GM12878 (cell line): ENCODE measurements around the gene YWHAQ. TPM values are rescaled to one million over a fixed set of nuclear protein-coding genes. Genes with fewer than 3 reads are reported as not detected.

Experiments used
- ATAC-seq: fragments of 200-7000 bp; cut with Tn5 transposase; 3 replicates; pipeline ENCODE4 v1.9.1; 2020; ENCODE audit warnings: mild to moderate bottlenecking, moderate library complexity
- BruUV-seq: library from RNA; stranded (reverse); fragments of 400-500 nt; replicated peaks from 2 replicates; lab custom pipeline; 2021; lab: Mats Ljungman, UMichigan
- CTCF ChIA-PET: fragments of 300-600 bp; sonication (Branson Sonifier 250); formaldehyde crosslinking; extraction: SDS; loops from one replicate; lab custom pipeline; 2021; ENCODE audit warnings: inconsistent platforms; lab: Yijun Ruan, JAX
- POLR2A ChIA-PET: fragments of 350-600 bp; formaldehyde crosslinking; extraction: SDS; loops from one replicate; lab custom pipeline; 2021; ENCODE audit warnings: inconsistent platforms; lab: Charles Lee
- RAD21 ChIA-PET: fragments of 300-600 bp; sonication (Branson Sonifier 250); formaldehyde crosslinking; loops from one replicate; lab custom pipeline; 2023; ENCODE audit warnings: antibody characterized with exemption; ENCODE audit not compliant: unreplicated experiment; lab: Charles Lee
- SMC1A ChIA-PET: fragments of 300-600 bp; sonication (Branson Sonifier 250); formaldehyde crosslinking; loops from one replicate; lab custom pipeline; 2023; ENCODE audit not compliant: unreplicated experiment, uncharacterized antibody; lab: Charles Lee
- DNase-seq: peaks from one replicate; pipeline ENCODE4 v3.0.0-alpha.2; 2011; ENCODE audit warnings: low read depth, low spot score
- FAIRE-seq: peaks from 3 replicates; lab custom pipeline; 2011; peaks lifted over from hg19 to GRCh38; lab: Jason Lieb, UNC
- H2AFZ ChIP-seq: 2 replicates; pipeline ENCODE4 v1.6.0; 2011; ENCODE audit warnings: low read depth, low read length, control low read depth; ENCODE audit not compliant: control insufficient read depth
- H3K27ac ChIP-seq: 2 replicates; pipeline ENCODE4 v1.5.1; 2011; ENCODE audit warnings: control low read depth; ENCODE audit not compliant: control insufficient read depth, insufficient read depth
- H3K27me3 ChIP-seq, 2 experiments: replicated peaks in 1 of 2; 2 replicates each; pipeline versions ENCODE4 v1.6.0 to v1.6.1; 2011; ENCODE audit warnings: low read length in 1 of 2; ENCODE audit not compliant: control insufficient read depth in 2 of 2, insufficient read depth in 2 of 2
- H3K36me3 ChIP-seq, 2 experiments: 2 replicates each; pipeline ENCODE4 v1.5.1; 2011; ENCODE audit warnings: low read length in 1 of 2; ENCODE audit not compliant: control insufficient read depth in 2 of 2, insufficient read depth in 2 of 2
- H3K4me1 ChIP-seq: 2 replicates; pipeline ENCODE4 v1.6.1; 2011; ENCODE audit warnings: mild to moderate bottlenecking, low read length, moderate library complexity, mixed read lengths; ENCODE audit not compliant: control insufficient read depth, insufficient read depth
- H3K4me2 ChIP-seq: 2 replicates; pipeline ENCODE4 v1.6.0; 2011; ENCODE audit warnings: control low read depth; ENCODE audit not compliant: control insufficient read depth, insufficient read depth
- H3K4me3 ChIP-seq: fragments of 200-600 bp; sonication (generic); 2 replicates; pipeline ENCODE4 v1.5.1; 2016
- H3K79me2 ChIP-seq: 2 replicates; pipeline ENCODE4 v1.6.0; 2011; ENCODE audit warnings: low read length; ENCODE audit not compliant: control insufficient read depth, insufficient read depth
- H3K9ac ChIP-seq: 2 replicates; pipeline ENCODE4 v1.8.0; 2011; ENCODE audit warnings: low read length, control low read depth, mixed read lengths; ENCODE audit not compliant: control insufficient read depth, insufficient read depth
- H3K9me3 ChIP-seq: replicated peaks from 3 replicates; pipeline ENCODE4 v1.5.1; 2011; ENCODE audit warnings: mild to moderate bottlenecking, low read length; ENCODE audit not compliant: control insufficient read depth, insufficient read depth
- H4K20me1 ChIP-seq: 2 replicates; pipeline ENCODE4 v1.6.0; 2011; ENCODE audit not compliant: control insufficient read depth, insufficient read depth
- BACH1 ChIP-seq: fragments of 450-650 bp; IDR thresholded peaks from 2 replicates; pipeline ENCODE4 v1.6.1; 2017; ENCODE audit warnings: mild to moderate bottlenecking, borderline replicate concordance
- CHD2 ChIP-seq: IDR thresholded peaks from 2 replicates; pipeline ENCODE4 v1.6.1; 2011; ENCODE audit warnings: low read depth, low read length, improper control_type of control experiment, borderline replicate concordance
- EP300 ChIP-seq, 2 experiments: fragments of 150-350 bp in 1 of 2; IDR thresholded peaks; 2 replicates each; pipeline ENCODE4 v1.6.1; 2011 to 2012; ENCODE audit warnings: low read depth in 2 of 2, low read length in 2 of 2, borderline replicate concordance in 1 of 2, improper control_type of control experiment in 1 of 2, inconsistent platforms in 1 of 2; ENCODE audit not compliant: control insufficient read depth in 1 of 2
- HDAC6 ChIP-seq: fragments of 200-600 bp; sonication (generic); IDR thresholded peaks from one replicate; pipeline ENCODE4 v1.8.0; 2017; ENCODE audit warnings: antibody characterized with exemption; ENCODE audit not compliant: unreplicated experiment
- HSF1 ChIP-seq: fragments of 150-350 bp; IDR thresholded peaks from 2 replicates; pipeline ENCODE4 v1.6.1; 2014; ENCODE audit warnings: mild to moderate bottlenecking, low read depth, low read length
- KAT2A ChIP-seq: conservative IDR thresholded peaks from 2 replicates; pipeline ENCODE4 v1.6.1; 2011; ENCODE audit warnings: low read depth, low read length; ENCODE audit not compliant: control insufficient read depth
- LARP7 ChIP-seq: fragments of 450-650 bp; IDR thresholded peaks from 2 replicates; pipeline ENCODE4 v1.6.1; 2017; ENCODE audit warnings: mild to moderate bottlenecking
- NFXL1 ChIP-seq: fragments of 450-650 bp; IDR thresholded peaks from 2 replicates; pipeline ENCODE4 v1.6.1; 2017; ENCODE audit warnings: antibody characterized with exemption, mild to moderate bottlenecking, borderline replicate concordance
- NFYA ChIP-seq: IDR thresholded peaks from 2 replicates; pipeline ENCODE4 v1.6.1; 2011; ENCODE audit warnings: low read depth, mild to moderate bottlenecking, low read length, improper control_type of control experiment, borderline replicate concordance
- RUNX3 ChIP-seq: IDR thresholded peaks from 2 replicates; pipeline ENCODE4 v1.6.1; 2012; ENCODE audit warnings: low read length, inconsistent platforms
- SRF ChIP-seq, 2 experiments: IDR thresholded peaks; 2 replicates each; pipeline ENCODE4 v1.6.1; 2011; ENCODE audit warnings: low read depth in 2 of 2, low read length in 2 of 2, mild to moderate bottlenecking in 1 of 2, moderate library complexity in 1 of 2
- WGBS: methylation state at CpG from one replicate; pipeline ENCODE4 v1.1.6; 2016; ENCODE audit warnings: low lambda C conversion rate; ENCODE audit not compliant: insufficient replicate concordance, insufficient coverage; ENCODE audit errors: missing lambda C conversion rate; 5-methylcytosine and 5-hydroxymethylcytosine counted together
- in situ Hi-C: fragments of 300-500 bp; cut with MboI; formaldehyde crosslinking; loops from 9 replicates; pipeline ENCODE4 v1.14.3; 2018; ENCODE audit warnings: mixed read lengths
- intact Hi-C: fragments of 100-400 bp; cut with micrococcal nuclease; formaldehyde crosslinking; loops from one replicate; pipeline ENCODE4 v1.14.2; 2022; ENCODE audit not compliant: unreplicated experiment
- polyA plus RNA-seq, 11 experiments: library from polyadenylated mRNA; depleted of rRNA in 4 of 11; unstranded in 6 of 11; stranded (reverse) in 5 of 11; fragments of >200 nt; fragmentation: Nextera tagmentation in 4 of 11; fragmentation: Illumina TruSeq in 1 of 11; extraction: Ambion mirVana in 4 of 11; extraction: Trizol in 1 of 11; gene quantifications; 1 replicate in 1 of 11; 2 replicates in 10 of 11; pipeline versions ENCODE4 v1.2.1 to v1.2.3, GENCODE V29; 2011 to 2016; ENCODE audit warnings: inconsistent platforms in 2 of 11, missing spikeins in 2 of 11, low read depth in 1 of 11
- total RNA-seq, 4 experiments: library from RNA; depleted of rRNA in 3 of 4; stranded (reverse); fragments of >200 nt in 3 of 4; fragmentation: Illumina TruSeq in 1 of 4; extraction: Trizol in 1 of 4; gene quantifications; 2 replicates each; pipeline versions ENCODE4 v1.2.1 to v1.2.3, GENCODE V29; 2013 to 2021

Gene YWHAQ
- total and polyA plus RNA-seq, 10 of the 15 experiments (the other 5 are each of a cell fraction or from before 2014, with no cell fraction given), result 63.0 to 515 (median 219) TPM

GRCh38 chr2:9590641-9591040 lies 40.2 kb downstream of the YWHAQ start:
- Histone ChIP-seq H3K9me3 (no peaks in the 10 kb centered on the region), H3K27ac (no peak overlapping the region), H3K4me3 (no peak overlapping the region), H3K4me2 (no peak overlapping the region), H2AFZ (no peak overlapping the region), H3K9ac (no peak overlapping the region), H3K79me2 (peaks cover 20% of the 10 kb centered on the region), H3K27me3 (no peaks in the 10 kb centered on the region), H4K20me1 (no peaks in the 10 kb centered on the region), H3K36me3 (peaks cover 0 to 21% of the 10 kb centered on the region in 2 experiments), H3K4me1 (peaks cover 7% of the 10 kb centered on the region; the same call in 1 of the 2 replicates)
- intact Hi-C loops, result no loop called here
- FAIRE-seq (no peak), DNase-seq (no peak), ATAC-seq (no peak)
- ChIA-PET CTCF (interaction anchor here (0.9 to 1.5 kb wide), 2 partner anchors 15 to 65 kb away, joined by 3 read pairs; no protein-coding TSS in a partner anchor), SMC1A (interaction anchor here (1.6 to 2.9 kb wide), 2 partner anchors 11 to 27 kb away, joined by 5 to 9 read pairs; no protein-coding TSS in a partner anchor), POLR2A (interaction anchor here (0.6 kb wide), 1 partner anchor 12 kb away, joined by 3 read pairs; no protein-coding TSS in a partner anchor), RAD21 (interaction anchor here (0.7 kb wide), 1 partner anchor 34 kb away, joined by 5 read pairs; no protein-coding TSS in a partner anchor)
- TF ChIP-seq HSF1 (no peak), CHD2 (no peak), NFYA (no peak)
- WGBS, result 49% methylated on average over 3 of the region's 3 CpGs
- BruUV-seq, result no TSS peak
- in situ Hi-C loops, result no loop called here

- H3K27me3 ChIP-seq, result no peaks in the 10 kb centered on the region
- H3K4me2 ChIP-seq, result no peak overlapping the region
- CTCF ChIA-PET, result interaction anchor here (1.0 to 1.6 kb wide), 3 partner anchors 10 to 44 kb away, joined by 4 to 7 read pairs (median 6); partner anchors contain the start of gene YWHAQ
- no peak overlapping the region for H3K27ac ChIP-seq
- RAD21 ChIA-PET, result no interaction called here
- H3K4me1 ChIP-seq, result no peaks in the 10 kb centered on the region
- H3K9me3 ChIP-seq, result no peaks in the 10 kb centered on the region
- in situ Hi-C loops (no loop called here), intact Hi-C loops (no loop called here)
- TF ChIP-seq HDAC6 (no peak), SRF (IDR thresholded peaks at IDR 0.05; ENCODE audit: low read depth in 2 of 2, low read length in 2 of 2) (no peak), KAT2A (no peak), BACH1 (no peak), RUNX3 (no peak), LARP7 (no peak), NFXL1 (no peak), EP300 (IDR thresholded peaks at IDR 0.05; ENCODE audit: borderline replicate concordance in 1 of 2, control insufficient read depth in 1 of 2, low read depth in 2 of 2, low read length in 2 of 2) (no peak)
- POLR2A ChIA-PET, result no interaction called here
- no peak overlapping the region for H3K4me3 ChIP-seq
- FAIRE-seq (no peak), ATAC-seq (no peak), DNase-seq (no peak)
- H3K36me3 ChIP-seq, result peaks cover 2 to 26% of the 10 kb centered on the region in 2 experiments
- no peaks in the 10 kb centered on the region for H4K20me1 ChIP-seq
- H2AFZ ChIP-seq, result no peak overlapping the region
- WGBS, result 81% methylated on average over 3 of the region's 3 CpGs
- SMC1A ChIA-PET, result interaction anchor here (0.9 to 1.5 kb wide), 3 partner anchors 10 to 16 kb away, joined by 3 to 5 read pairs (median 3); no protein-coding TSS in a partner anchor
- BruUV-seq, result no TSS peak
- no peak overlapping the region for H3K9ac ChIP-seq
- peaks cover under 1% of the 10 kb centered on the region; the same call in 1 of the 2 replicates for H3K79me2 ChIP-seq
Observed at GRCh38 chr2:9586465-9586864, 44.3 kb downstream of the YWHAQ start.
